Neural cell (in vitro differentiated cells): ENCODE data around the gene KPRP. TPM values are rescaled to one million over a fixed set of nuclear protein-coding genes. Genes with fewer than 3 reads are reported as not detected.

Experiments
- H2AFZ ChIP-seq: fragments of 200-600, 300-800 bp; sonication (generic), shearing (Covaris generic); 2 replicates; pipeline ENCODE4 v1.6.0; 2014; ENCODE audit warnings: low read depth, mild to moderate bottlenecking, antibody characterized with exemption, low read length, moderate library complexity
- H3F3A ChIP-seq: fragments of 200-600 bp; shearing (Covaris generic); 2 replicates; pipeline ENCODE4 v1.6.1; 2016; ENCODE audit warnings: mild to moderate bottlenecking, moderate library complexity, mixed read lengths, antibody characterized with exemption, low read length; ENCODE audit not compliant: insufficient read depth, poor library complexity, severe bottlenecking
- H3K27ac ChIP-seq: fragments of 200-600, 300-800 bp; sonication (generic), shearing (Covaris generic); 2 replicates; pipeline ENCODE4 v1.5.1; 2014; ENCODE audit warnings: mild to moderate bottlenecking, low read length, moderate library complexity
- H3K27me3 ChIP-seq: fragments of 300-800, 200-600 bp; sonication (generic), shearing (Covaris generic); 2 replicates; pipeline ENCODE4 v1.6.0; 2014; ENCODE audit warnings: mild to moderate bottlenecking, low read depth, low read length, moderate library complexity; ENCODE audit not compliant: insufficient read depth
- H3K36me3 ChIP-seq: fragments of 300-800, 200-600 bp; sonication (generic), shearing (Covaris generic); 2 replicates; pipeline ENCODE4 v1.5.1; 2014; ENCODE audit warnings: mild to moderate bottlenecking, antibody characterized with exemption, low read length, moderate library complexity; ENCODE audit not compliant: insufficient read depth
- H3K4me2 ChIP-seq: fragments of 300-800, 200-600 bp; sonication (generic), shearing (Covaris generic); 2 replicates; pipeline ENCODE4 v1.6.0; 2014; ENCODE audit warnings: mild to moderate bottlenecking, low read length
- H3K4me3 ChIP-seq: fragments of 300-800, 200-600 bp; sonication (generic), shearing (Covaris generic); 2 replicates; pipeline ENCODE4 v1.5.1; 2014; ENCODE audit warnings: mild to moderate bottlenecking, low read length, moderate library complexity
- H3K79me2 ChIP-seq: fragments of 200-600 bp; shearing (Covaris generic); replicated peaks from 2 replicates; pipeline ENCODE4 v1.6.0; 2014; ENCODE audit warnings: mild to moderate bottlenecking, low read length, moderate library complexity; ENCODE audit not compliant: insufficient read depth
- H3K9ac ChIP-seq: fragments of 300-800, 200-600 bp; sonication (generic), shearing (Covaris generic); 2 replicates; pipeline ENCODE4 v1.6.1; 2016; ENCODE audit warnings: mild to moderate bottlenecking, low read length, mixed read lengths
- H3K9me2 ChIP-seq: fragments of 200-600 bp; shearing (Covaris generic); 2 replicates; pipeline ENCODE4 v1.6.1; 2016; ENCODE audit warnings: mild to moderate bottlenecking, low read length, mixed read lengths; ENCODE audit not compliant: insufficient read depth
- H3K9me3 ChIP-seq: fragments of 200-600, 300-800 bp; sonication (generic), shearing (Covaris generic); 2 replicates; pipeline ENCODE4 v1.6.1; 2016; ENCODE audit warnings: mild to moderate bottlenecking, mixed run types, low read length, moderate library complexity, mixed read lengths
- H4K20me1 ChIP-seq: fragments of 200-600 bp; shearing (Covaris generic); 2 replicates; pipeline ENCODE4 v1.6.1; 2016; ENCODE audit warnings: mild to moderate bottlenecking, mixed run types; ENCODE audit not compliant: insufficient read depth
- CTCF ChIP-seq: fragments of 450-650 bp; IDR thresholded peaks from 2 replicates; pipeline ENCODE4 v1.5.1; 2014; ENCODE audit warnings: antibody characterized with exemption, mild to moderate bottlenecking, moderate library complexity; ENCODE audit not compliant: poor library complexity, severe bottlenecking
- EP300 ChIP-seq: fragments of 450-650 bp; conservative IDR thresholded peaks from 2 replicates; pipeline ENCODE4 v1.6.1; 2014; ENCODE audit warnings: antibody characterized with exemption, mild to moderate bottlenecking, moderate library complexity; ENCODE audit not compliant: poor library complexity, severe bottlenecking
- EZH2 ChIP-seq: fragments of 200-600, 300-800 bp; shearing (Covaris generic), sonication (generic); IDR thresholded peaks from 2 replicates; pipeline ENCODE4 v1.6.1; 2014; ENCODE audit warnings: antibody characterized with exemption, low read length, borderline replicate concordance, mild to moderate bottlenecking; ENCODE audit not compliant: insufficient read depth, poor library complexity, severe bottlenecking
- MXI1 ChIP-seq: fragments of 450-650 bp; conservative IDR thresholded peaks from 2 replicates; pipeline ENCODE4 v1.6.1; 2014; ENCODE audit warnings: antibody characterized with exemption, mild to moderate bottlenecking; ENCODE audit not compliant: poor library complexity, severe bottlenecking
- POLR2AphosphoS5 ChIP-seq: IDR thresholded peaks from 2 replicates; pipeline ENCODE4 v1.6.1; 2012
- RAD21 ChIP-seq: fragments of 450-650 bp; conservative IDR thresholded peaks from 2 replicates; pipeline ENCODE4 v1.6.1; 2014; ENCODE audit warnings: antibody characterized with exemption, mild to moderate bottlenecking, moderate library complexity
- REST ChIP-seq: IDR thresholded peaks from 2 replicates; pipeline ENCODE4 v1.6.1; 2012; ENCODE audit warnings: borderline replicate concordance
- SMC3 ChIP-seq: fragments of 450-650 bp; conservative IDR thresholded peaks from 2 replicates; pipeline ENCODE4 v1.6.1; 2014; ENCODE audit warnings: antibody characterized with exemption, mild to moderate bottlenecking, moderate library complexity; ENCODE audit not compliant: poor library complexity
- TAF1 ChIP-seq: IDR thresholded peaks from 2 replicates; pipeline ENCODE4 v1.6.1; 2012; ENCODE audit warnings: low read depth
- polyA plus RNA-seq: library from polyadenylated mRNA; depleted of rRNA; stranded (reverse); fragments of >200 nt; gene quantifications from 2 replicates; pipeline ENCODE4 v1.2.3, GENCODE V29; 2014

Gene KPRP
- polyA plus RNA-seq, 1 donor from 2014 or later = not detected

GRCh38 chr1:152801333-152801732 lies 43.5 kb downstream of the KPRP start:
- Histone ChIP-seq H3K27ac (no peak overlapping the region), H3K9me3 (peaks cover 5% of the 10 kb centered on the region)

GRCh38 chr1:152806576-152806975 lies 48.8 kb downstream of the KPRP start, which contains the start of gene LCE1C:
Gene LCE1C (minus strand): TSS chr1:152806651. CDS start chr1:152805478, 1,173 bp downstream.
- no peaks in the 10 kb centered on the region for H4K20me1 ChIP-seq
- H3K27me3 ChIP-seq = no peaks in the 10 kb centered on the region
- peaks cover under 1% of the 10 kb centered on the region for H3K9me3 ChIP-seq
- no peaks in the 10 kb centered on the region for H3K36me3 ChIP-seq
- no peak within 1 kb of the TSS for H2AFZ ChIP-seq
- H3K9ac ChIP-seq = no peak within 1 kb of the TSS
- H3K4me2 ChIP-seq = no peak within 1 kb of the TSS
- no peaks in the 10 kb centered on the region for H3K79me2 ChIP-seq
- H3K4me3 ChIP-seq = no peak within 1 kb of the TSS
- no peak within 1 kb of the TSS for H3K27ac ChIP-seq
- H3F3A ChIP-seq = no peaks in the 10 kb centered on the region
- H3K9me2 ChIP-seq = no peaks in the 10 kb centered on the region
- TF ChIP-seq POLR2AphosphoS5 = no peak

More at GRCh38 chr1:152801333-152801732, 43.5 kb downstream of the KPRP start:
- no peak overlapping the region for H3K4me3 ChIP-seq
- no peaks in the 10 kb centered on the region for H3K27me3 ChIP-seq
- no peaks in the 10 kb centered on the region for H4K20me1 ChIP-seq
- no peak overlapping the region for H3K4me2 ChIP-seq
- H3K9ac ChIP-seq = no peak overlapping the region
- H3K9me2 ChIP-seq = no peaks in the 10 kb centered on the region
- H3K79me2 ChIP-seq = no peaks in the 10 kb centered on the region
- H2AFZ ChIP-seq = no peak overlapping the region
- TF ChIP-seq POLR2AphosphoS5 (no peak), RAD21 (no peak), EZH2 (no peak), REST (no peak), TAF1 (no peak), CTCF (no peak), EP300 (no peak)
- no peaks in the 10 kb centered on the region for H3K36me3 ChIP-seq
- no peaks in the 10 kb centered on the region for H3F3A ChIP-seq

- Histone ChIP-seq H4K20me1 (no peaks in the 10 kb centered on the region), H2AFZ (no peak overlapping the region), H3K4me2 (no peak overlapping the region), H3K9me2 (no peaks in the 10 kb centered on the region), H3K4me3 (no peak overlapping the region), H3F3A (no peaks in the 10 kb centered on the region), H3K79me2 (no peaks in the 10 kb centered on the region), H3K36me3 (no peaks in the 10 kb centered on the region), H3K27ac (no peak overlapping the region), H3K9ac (no peak overlapping the region), H3K9me3 (no peaks in the 10 kb centered on the region), H3K27me3 (no peaks in the 10 kb centered on the region)
- TF ChIP-seq EZH2 = no peak
- no peak for TF ChIP-seq TAF1
- TF ChIP-seq REST = no peak
- no peak for TF ChIP-seq MXI1
- TF ChIP-seq POLR2AphosphoS5 = no peak
- TF ChIP-seq CTCF = no peak
- no peak for TF ChIP-seq EP300
- TF ChIP-seq RAD21 = no peak
- no peak for TF ChIP-seq SMC3
These were observed 53.2 kb downstream of the KPRP start for GRCh38 chr1:152811050-152811449.
